ENCODE results near the gene TMEM179B.
A peak's percentile ranks its signal among the peaks of the same experiment; 100 is the strongest.
"Not testable (repeated sequence)": the region's sequence is repeated elsewhere in the genome, so short reads cannot be mapped to it uniquely, and the experiment has no call there.

TMEM179B gene

DNA sequence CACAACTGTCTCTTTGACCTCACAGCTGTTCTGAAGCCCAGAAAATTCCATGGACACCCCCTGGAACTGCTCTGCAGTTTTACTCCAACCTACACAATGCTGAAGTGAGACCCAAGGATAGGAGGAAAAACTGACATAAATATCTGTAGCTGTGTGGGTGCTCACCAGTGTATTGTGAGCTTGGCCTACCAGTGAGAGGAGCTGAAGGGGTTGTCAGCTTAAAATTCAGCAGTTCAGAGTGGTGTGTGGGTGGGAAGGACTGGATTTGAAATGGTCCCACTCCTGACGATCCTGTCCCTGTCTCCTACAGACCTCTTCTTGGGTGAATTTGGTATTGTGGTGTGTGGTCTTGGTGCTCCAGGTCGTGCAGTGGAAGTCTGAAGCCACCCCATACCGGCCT, 2.4 kb downstream of the TMEM179B start:
- DNase-seq (ENCODE audit: low read depth), result no peak

DNA sequence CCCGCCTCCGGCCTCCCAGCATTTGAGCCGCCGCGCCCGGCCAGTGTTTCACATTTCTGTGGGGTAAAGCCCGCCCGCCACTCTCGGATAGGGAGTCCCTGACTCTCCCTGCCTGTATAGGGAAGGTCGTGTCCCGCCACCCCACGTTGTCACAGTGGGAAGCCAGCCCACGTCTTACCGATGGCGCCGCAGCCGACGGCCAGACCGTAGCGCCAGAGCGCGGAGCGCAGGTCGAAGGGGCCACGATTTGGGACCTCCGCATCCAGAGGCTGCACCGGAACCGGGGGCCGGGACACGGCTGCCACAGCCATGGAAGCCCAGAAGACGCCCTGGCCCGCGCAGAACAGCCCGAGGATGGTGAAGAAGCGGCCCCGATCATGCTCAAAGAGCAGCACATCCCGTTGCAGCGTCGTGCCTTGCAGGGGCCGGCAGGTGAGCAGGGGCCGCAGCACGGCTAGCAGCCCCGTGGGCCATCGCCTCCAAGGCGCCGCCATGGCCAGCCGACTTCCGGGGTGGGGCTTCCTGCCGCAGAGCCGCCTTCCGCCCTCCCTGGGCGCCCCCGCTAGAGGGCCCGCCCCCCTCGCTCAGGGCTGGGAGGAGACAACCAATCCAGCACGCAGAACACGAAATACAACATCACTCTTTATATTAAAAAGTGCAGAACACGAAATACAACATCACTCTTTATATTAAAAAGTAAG, 4.4 kb downstream of the TMEM179B start, which contains the start of gene TMEM223:
Gene TMEM223 (minus strand): TSS at position 506 of the 701 bp plus-strand sequence. CDS start 12 bp downstream, at position 494.
- DNase-seq (ENCODE audit: low read depth), result no peak

DNA sequence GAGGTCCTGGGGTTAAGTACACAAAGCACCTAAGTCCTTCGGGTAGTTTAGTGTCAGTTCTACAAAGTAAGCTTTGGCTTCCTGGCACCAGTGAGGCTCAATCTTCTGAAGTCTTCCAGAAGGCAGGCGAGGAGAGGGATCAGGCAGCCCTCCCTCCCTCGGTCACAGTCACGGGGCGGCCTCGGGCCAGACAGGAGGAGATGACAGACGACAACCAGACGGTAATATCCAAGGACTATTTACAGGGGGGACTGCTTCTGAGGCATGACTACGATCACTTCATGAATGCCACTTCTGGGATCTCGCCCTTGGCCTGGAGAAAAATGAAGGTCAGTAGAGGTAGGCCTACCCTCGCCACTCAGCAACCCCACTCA, 5.0 kb downstream of the TMEM179B start:
- no peak for DNase-seq (ENCODE audit: low read depth)

DNA sequence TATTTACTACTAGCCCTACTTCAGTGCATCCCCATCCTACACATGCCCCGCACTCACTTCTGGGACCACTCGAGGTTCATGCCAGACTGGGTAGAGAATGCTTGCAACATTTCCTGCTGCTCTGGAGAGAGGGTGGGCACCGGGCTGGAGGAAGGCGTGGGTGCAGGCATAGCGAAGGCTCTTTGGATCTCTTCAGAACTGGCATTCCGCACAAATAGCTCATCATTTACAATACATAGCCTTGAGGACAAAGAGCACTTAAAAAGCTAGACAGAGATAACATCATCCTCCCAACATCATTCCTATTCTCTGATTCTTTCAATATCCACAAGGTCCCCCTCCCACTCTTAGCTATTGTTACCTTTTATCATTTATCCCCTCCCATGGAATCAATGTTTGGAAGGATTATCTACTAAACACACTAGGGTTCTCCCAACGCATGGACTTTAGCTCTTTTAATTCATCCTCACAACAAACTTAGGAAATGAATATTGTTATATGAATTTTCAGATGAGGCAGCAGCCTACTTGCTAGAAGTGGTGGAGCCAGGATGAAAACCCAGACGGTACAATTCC, 7.1 kb downstream of the TMEM179B start:
- no peak for DNase-seq (ENCODE audit: low read depth)

DNA sequence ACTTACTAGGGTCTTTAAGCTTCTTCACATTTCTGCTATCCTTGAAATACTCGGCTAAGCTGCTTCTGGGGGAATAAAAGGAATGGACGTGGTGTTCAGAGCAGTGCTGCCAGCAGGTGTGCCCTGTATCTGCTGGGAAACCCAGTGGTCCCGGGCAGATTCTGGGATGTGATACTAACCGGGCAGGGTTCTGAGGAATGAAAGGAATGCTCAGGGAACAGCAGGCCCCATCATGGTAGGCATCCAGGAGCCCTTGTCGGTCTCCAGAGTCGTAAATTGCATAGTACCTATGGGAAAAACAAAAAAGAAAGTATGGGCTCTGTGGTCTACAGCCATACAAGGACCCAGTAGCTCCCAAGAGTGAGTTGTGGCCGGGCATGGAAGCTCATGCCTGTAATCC, 9.1 kb downstream of the TMEM179B start:
- DNase-seq (ENCODE audit: low read depth), result no peak

DNA sequence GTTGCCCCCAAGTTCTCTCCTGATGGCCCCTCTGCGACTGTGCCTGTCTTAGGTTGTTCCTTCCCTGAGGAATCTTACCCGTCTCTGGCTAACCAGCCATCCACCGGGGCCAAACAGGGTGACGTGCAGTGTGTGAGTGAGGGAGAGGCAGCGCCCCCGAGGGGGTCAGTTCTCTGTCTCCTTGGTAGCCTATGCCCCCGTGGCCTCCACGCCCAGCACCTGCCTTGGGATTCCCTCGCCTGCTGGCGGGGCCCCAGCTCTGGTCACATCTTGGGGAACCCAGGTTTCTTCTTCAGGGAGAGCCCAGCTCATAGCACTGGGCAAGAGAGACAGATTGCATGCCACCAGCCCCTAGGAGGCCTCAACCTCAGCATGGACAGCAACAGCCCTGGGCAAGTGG, 12.3 kb downstream of the TMEM179B start:
- no peak for DNase-seq (ENCODE audit: low read depth)

DNA sequence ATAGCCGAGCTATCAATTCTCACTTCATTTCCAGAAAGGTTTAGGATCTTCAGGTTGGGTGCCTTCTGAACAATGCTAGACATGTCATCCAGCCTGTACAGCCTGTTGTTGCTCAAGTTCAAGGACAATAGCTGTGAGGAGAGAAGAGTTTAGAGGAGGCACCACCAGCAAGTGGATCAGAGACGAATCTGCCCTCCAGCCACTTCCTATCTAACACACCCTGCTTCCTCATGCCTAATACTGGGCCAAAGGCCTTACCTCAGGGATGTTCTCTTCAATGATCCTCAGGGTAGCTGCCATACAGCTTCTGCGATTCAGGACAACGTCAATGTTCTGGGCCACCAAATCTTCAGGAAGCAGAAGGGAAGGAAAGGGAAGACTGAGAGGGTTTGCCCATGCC, 13.9 kb downstream of the TMEM179B start:
- no peak for DNase-seq (ENCODE audit: low read depth)

DNA sequence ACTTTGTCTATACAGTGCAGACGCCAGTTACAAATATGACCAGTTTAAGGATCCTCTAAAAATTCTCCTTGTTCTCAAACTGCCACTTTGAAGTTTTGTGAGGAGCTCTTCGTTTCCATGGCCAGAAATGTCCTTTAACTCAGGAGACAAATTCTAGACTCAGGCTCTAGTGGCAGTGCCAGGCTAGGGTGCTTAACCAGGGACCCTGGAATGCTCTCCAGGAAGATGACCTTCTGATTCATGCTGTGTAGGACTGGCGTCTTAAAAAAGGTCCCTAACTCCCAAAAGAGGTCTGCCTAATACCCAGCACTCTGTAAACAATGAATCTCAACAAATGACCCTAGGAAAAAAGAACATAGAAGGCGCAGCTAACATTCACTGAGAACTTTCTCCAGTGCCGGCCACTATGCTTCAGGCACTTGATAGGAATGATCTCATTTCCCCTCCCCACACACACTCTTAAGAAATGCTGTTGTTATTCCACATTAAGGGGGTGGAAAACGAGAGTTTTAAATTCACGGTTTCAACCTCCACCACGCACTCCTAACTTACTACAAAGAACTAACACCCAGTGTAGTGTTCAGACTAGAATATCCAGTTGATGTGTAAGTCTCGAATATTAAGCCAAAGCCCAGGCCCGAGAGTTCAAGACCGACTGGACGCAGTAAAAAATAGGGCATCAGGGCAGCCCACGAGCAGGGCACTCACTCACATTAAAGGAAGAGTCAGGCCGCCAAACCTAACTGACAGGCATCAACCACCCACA, 17.3 kb downstream of the TMEM179B start:
- DNase-seq (ENCODE audit: low read depth), result no peak

DNA sequence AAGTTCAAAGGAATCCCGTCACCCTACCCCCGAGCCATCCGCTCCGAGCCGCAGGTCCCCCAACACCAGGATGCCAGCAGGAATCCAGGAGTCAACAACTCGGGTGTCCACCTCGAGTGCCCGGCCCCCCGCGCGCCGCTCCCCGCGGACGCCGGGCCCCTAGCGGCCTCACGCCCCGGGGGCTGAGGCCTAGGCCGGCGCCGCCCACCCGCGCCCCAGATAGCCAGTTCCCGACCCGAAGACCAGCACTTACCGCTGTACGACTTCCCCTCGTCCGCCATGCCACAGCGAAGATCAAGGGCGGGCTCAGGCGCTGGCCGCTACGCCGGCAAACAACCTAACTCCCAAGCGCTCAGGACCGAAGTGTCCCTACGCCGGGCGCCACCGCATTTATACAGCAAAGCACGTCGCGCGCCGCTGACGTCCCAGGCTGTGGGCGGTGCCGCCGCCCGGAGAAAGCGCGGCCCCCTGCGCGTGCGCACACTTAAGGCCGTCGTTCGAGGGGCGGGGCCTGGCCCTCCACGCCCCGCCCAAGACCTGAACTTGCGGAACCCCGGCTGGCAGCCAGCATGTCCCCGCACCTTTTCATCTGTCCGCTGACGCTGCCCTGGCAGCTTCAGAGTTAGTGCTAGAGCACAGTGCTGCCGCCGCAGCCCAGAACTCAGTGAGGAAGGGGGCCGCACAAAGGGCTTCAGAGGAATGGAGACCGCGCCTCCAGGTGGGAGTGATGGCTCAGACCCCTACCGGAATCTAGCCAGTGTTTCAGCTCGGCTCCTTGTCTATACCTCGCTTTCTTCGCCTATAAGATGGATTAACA, 18.1 kb downstream of the TMEM179B start, which contains the start of gene NXF1:
Gene NXF1 (minus strand): TSS at position 365 of the 817 bp plus-strand sequence. CDS start 84 bp downstream, at position 281.
- DNase-seq (ENCODE audit: low read depth), result peak; percentile 93

DNA sequence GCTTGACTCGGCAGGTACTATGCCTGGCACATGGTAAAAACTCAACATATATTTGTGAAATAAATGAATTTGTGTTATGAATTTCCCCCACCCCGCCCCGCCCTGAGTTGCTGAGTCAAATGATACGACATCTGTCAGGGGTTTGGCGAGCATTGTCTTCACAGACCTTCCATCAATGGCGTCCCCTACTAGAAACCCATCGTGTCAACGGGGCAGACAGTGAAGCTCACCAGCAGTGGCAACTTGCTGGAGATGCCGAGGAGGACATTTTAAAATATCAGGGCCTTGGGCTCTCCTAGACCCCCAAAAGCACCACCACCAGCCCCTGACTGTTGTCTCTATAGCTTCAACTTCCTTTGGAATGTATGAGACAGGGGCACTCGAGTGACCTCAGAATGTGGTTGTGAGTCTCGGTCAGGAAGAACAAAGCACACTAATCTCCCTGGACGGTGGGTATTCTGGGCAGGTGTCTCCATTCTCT, 18.8 kb downstream of the TMEM179B start:
- no peak for DNase-seq (ENCODE audit: low read depth)

DNA sequence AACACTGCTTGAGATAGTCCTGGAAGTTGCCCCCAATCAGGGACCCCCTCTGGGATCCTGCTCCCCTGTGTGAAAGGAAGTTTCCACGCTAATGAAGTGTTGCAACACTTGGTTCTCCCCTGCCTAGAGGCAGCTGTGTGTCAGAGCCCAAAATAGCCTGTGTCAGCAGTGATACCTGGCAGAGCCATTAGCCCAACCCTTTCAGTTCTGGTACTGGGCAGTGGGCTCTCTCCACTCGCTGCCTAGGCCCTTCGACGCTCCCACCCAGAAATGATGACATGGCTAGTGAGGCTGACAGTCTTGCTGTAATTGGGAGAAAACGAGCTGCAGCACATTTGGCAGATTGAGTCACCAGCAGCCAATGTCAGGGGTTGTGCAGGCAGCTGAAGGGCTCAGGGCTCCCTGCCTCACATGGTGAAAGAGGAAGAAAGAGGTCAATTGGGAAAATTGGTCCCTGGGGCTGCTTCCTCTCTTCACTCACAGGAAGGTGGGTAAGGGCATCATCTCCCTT, 19.5 kb downstream of the TMEM179B start:
- no peak for DNase-seq (ENCODE audit: low read depth)

DNA sequence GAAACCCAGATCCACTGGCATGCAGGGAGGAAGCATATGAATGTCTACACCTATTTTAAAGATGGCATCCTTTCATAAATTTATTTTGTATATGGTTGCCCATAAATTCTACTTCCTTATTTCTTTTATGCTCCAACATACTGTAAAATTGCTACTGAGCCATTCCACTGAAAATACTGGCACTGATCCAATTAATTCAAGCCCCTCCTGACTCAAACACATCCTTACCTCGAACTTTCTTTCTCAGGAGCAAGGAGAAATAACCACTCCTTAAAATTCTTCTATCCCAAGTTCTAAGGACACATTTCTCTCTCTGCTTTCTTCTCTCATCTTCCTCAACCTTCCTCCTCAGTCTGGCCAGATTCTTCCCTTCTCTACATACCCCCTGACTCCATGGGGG, 23.5 kb downstream of the TMEM179B start:
- no peak for DNase-seq (ENCODE audit: low read depth)

DNA sequence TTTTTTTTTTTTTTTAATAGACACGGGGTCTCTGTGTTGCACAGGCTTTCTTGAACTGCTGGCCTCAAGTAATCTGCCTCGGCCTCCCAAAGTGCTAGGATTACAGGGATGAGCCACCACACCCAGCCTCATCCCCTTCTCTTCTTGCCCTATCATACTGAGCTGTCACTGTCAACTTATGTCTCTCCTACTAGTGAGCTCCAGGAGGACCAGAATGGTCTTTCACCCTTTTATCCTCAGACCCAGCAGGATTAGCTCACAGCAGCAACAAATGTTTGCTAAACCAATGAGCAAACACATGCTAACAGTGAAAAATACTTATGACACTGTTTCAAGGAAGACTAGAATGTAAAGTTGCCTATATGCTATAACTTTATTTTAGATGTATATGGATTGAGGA, 24.5 kb downstream of the TMEM179B start:
- no peak for DNase-seq (ENCODE audit: low read depth)

DNA sequence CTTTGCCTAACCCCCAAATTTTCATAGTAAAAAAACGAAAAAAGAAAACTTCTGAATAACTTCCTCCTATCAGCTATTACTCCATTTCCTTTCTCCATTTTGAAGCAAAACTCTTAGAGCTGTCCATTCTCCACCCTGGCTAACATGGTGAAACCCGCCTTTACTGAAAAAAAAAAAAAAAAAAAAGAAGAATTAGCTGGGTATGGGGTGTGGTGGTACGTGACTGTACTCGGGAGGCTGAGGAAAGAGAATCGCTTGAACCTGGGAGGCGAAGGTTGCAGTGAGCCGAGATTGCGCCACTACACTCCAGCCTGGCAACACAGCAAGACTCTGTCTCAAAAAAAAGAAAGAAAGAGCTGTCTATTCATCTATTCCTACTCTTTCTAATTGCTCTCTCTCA, 29.4 kb downstream of the TMEM179B start:
- no peak for DNase-seq (ENCODE audit: low read depth)

DNA sequence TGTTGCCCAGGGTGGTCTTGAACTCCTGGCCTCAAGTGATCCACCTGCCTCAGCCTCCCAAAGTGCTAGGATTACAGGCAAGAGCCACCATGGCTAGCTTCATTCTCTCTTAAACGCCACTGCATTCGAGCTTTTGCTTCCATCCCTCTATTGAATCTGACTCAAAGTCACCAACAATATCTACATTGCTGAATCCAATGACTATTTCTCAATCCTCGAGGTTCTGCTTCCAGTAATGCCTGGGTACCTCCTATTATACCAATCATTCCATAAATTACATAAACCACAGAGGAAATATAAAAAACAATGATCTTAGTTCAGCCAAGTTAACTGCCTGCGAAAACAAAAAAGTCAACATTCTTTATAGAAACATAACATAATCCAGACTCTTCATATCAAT, 29.9 kb downstream of the TMEM179B start:
- no peak for DNase-seq (ENCODE audit: low read depth)

DNA sequence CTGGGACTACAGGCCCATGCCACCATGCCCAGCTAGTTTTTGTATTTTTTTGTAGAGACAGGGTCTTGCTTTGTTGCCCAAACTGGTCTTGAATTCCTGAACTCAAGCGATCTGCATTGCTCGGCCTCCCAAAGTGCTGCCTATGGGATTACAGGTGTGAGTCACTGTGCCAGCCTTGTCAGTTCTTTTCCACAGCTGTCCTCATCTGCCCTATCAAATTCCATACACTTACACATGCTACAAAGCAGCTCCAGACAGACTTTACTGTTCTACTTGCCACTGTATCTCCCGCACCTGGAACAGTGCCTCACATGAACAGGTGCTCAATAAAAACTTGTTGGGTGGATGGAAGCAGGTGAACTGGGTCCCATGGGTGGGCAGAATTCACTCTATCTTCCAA, 36.5 kb downstream of the TMEM179B start:
- no peak for DNase-seq (ENCODE audit: low read depth)

DNA sequence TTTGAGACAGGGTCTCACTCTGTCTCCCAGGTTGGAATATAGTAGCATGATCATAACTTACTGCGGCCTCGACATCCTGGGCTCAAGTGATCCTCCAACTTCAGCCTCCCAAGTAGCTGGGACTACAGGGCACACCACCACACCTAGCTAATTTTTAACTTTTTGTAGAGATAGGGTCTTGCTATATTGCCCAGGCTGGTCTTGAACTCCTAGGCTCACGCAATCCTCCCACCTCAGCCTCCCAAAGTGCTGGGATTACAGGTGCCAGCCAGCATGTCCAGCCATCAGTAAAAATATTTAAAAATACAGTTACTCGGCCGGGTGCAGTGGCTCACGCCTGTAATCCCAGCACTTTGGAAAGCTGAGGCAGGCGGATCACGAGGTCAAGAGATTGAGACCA, 40.9 kb downstream of the TMEM179B start:
- not testable (repeated sequence) for DNase-seq (ENCODE audit: low read depth)

DNA sequence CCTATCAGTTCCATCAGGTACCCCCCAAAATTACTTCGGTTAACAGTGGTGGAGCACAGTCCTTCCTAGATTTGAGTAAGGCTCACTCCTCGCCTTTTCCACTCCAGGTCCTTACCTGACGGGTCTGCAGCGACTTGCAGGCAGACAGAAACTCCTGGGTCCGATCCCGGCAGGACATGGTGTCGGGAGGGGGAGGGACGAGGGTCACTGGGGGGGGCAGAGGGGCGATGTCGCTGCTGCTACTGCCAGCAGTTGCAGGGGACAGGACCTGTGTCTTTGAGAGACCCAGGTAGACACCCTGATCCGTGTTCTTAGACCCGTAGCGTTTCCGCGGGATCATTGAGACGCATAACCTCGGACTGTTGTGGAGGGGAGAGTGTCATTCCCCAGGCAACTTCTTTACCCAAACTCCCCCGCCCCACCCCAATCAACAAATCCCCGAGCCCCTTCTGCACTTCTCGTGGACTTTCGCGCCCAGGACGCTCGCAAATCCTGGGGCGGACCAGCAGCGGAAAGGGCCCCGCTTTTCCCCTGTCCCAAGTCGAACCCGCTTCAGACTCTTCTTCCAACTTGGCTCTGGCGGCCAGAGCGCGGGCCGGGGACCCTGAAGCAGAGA, 43.8 kb downstream of the TMEM179B start:
- no peak for DNase-seq (ENCODE audit: low read depth)

DNA sequence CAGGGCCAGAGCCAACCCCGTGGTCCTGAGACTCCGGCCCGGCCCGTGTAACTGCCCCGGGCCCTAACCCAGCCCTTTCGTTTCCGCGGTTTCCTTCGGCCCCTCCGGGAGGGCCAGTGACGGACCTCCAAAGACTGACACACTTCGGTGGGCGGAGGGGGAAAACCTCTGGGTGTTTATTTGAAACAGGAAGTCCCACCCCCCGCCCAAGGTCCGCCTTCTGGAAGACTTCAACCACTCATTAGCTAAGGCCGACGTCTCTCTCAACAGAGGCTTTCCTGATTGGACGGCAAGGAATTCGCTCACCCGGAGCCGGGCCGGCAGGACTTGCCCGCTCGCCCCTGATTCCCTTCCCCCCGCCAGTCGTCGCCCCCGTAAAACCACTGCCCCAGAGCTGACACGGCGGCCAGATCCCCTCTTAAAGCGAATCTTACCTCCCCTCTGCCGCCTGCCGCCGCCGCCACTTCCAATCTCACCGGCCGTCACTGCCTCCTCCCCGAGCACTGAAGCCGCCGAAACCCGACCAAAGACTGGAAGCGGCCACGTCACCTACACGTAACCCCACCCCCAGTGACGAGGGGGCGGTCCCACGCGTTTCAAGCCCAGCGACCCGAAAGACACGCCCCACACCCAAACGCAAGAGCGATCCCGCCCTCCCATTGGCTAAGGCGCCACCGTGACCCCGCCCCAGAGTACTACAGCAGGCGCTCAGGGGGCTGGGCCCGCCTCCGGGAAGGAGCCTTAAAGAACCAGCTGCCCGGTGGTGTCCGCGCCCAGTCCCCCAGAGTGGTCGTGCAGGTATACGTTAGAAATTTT, 44.5 kb downstream of the TMEM179B start, which contains the start of gene STX5:
Gene STX5 (minus strand): TSS at position 532 of the 816 bp plus-strand sequence. CDS start 808 bp downstream, outside the sequence.
- peak; percentile 97 for DNase-seq (ENCODE audit: low read depth)

Data from fibroblast of the conjunctiva (primary cell).